ENCODE results near the gene FAM167B. TPM values are rescaled to one million over a fixed set of nuclear protein-coding genes. Genes with fewer than 3 reads are reported as not detected.

The FAM167B gene
- total and polyA plus RNA-seq, 4 donors: 2.6 to 30.5 (median 5.7) TPM

DNA sequence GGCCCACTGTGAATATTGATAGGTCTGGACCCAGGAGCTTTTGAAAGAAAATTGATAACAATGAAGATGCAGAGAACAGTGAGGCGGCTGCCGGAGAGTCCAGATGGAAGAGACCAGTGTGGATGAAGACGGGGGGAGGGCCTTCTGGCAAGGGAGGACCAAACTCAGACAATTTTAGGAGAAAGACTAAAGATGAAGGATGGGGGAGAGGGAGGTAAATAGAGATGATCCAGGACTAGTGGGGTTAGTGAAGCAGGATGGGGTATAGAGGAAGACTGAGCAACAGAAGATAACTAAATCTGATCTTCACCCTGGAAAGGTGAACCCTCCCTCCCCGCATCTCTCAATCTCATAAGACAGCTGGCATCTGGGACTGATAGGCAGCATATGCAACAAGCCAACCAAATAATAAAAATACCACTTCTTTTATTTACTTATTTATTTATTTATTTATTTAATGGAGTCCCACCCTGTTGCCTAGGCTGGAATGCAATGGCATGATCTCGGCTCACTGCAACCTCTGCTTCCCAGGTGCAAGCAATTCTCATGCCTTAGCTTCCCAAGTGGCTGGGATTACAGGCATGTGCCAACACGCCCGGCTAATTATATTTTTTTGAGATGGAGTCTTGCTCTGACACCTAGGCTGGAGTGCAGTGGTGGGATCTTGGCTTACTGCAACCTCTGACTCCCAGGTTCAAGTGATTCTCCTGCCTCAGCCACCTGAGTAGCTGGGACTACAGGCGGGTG is 14.3 kb upstream of the FAM167B start:
- H3K27ac ChIP-seq (ENCODE audit: low read depth in 1 of 2, low read length in 1 of 2): no peak overlapping the region
- no peaks in the 10 kb centered on the region for H3K27me3 ChIP-seq (ENCODE audit: control insufficient read depth in 3 of 3, insufficient read depth in 3 of 3, low read length in 2 of 3)
- TF ChIP-seq, protein P1, sequence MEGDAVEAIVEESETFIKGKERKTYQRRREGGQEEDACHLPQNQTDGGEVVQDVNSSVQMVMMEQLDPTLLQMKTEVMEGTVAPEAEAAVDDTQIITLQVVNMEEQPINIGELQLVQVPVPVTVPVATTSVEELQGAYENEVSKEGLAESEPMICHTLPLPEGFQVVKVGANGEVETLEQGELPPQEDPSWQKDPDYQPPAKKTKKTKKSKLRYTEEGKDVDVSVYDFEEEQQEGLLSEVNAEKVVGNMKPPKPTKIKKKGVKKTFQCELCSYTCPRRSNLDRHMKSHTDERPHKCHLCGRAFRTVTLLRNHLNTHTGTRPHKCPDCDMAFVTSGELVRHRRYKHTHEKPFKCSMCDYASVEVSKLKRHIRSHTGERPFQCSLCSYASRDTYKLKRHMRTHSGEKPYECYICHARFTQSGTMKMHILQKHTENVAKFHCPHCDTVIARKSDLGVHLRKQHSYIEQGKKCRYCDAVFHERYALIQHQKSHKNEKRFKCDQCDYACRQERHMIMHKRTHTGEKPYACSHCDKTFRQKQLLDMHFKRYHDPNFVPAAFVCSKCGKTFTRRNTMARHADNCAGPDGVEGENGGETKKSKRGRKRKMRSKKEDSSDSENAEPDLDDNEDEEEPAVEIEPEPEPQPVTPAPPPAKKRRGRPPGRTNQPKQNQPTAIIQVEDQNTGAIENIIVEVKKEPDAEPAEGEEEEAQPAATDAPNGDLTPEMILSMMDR (IDR thresholded peaks at IDR 0.05; ENCODE audit: control extremely low read depth, extremely low read depth): no peak
- H3K9ac ChIP-seq (ENCODE audit: insufficient read depth in 1 of 2, low read length in 2 of 2): no peak overlapping the region
- H3K4me1 ChIP-seq (ENCODE audit: control insufficient read depth in 5 of 5, insufficient read depth in 5 of 5, low read length in 5 of 5): peaks cover 0 to 3% (median 0%) of the 10 kb centered on the region in 5 donors
- no peak for DNase-seq
- WGBS, 2 donors: 90 to 94% methylated on average over 8 of the region's 8 CpGs
- no peak for ATAC-seq (ENCODE audit: insufficient read depth, low FRiP score)
- H3K4me3 ChIP-seq: no peak overlapping the region
- peaks cover 15 to 35% (median 21%) of the 10 kb centered on the region in 4 donors for H3K36me3 ChIP-seq (ENCODE audit: control insufficient read depth in 4 of 4, insufficient read depth in 4 of 4, low read length in 4 of 4)
- no peaks in the 10 kb centered on the region for H3K9me3 ChIP-seq (ENCODE audit: control insufficient read depth in 4 of 4, insufficient read depth in 3 of 4, low read length in 3 of 4)

DNA sequence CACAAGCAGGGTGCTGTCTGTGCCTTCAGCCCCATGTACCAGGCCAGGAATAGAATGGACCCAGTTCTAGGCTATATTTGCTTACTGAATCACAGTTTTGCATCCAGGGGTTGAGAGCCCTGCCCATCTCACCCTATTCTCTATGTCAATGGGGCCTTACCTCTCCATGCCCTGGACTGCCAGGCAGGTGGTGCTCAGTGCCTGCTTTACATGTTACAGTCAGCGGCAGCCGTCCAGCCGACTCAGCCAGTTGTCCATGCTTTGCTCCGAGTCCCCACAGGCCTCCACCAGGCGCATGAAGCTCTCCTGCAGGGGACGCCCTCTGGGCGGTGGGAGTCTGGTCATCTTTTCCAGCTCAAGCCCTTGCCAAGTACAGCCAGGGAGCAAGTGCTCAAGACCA is 12.2 kb upstream of the FAM167B start:
- 87% methylated on average over 7 of the region's 7 CpGs for WGBS, 2 donors

DNA sequence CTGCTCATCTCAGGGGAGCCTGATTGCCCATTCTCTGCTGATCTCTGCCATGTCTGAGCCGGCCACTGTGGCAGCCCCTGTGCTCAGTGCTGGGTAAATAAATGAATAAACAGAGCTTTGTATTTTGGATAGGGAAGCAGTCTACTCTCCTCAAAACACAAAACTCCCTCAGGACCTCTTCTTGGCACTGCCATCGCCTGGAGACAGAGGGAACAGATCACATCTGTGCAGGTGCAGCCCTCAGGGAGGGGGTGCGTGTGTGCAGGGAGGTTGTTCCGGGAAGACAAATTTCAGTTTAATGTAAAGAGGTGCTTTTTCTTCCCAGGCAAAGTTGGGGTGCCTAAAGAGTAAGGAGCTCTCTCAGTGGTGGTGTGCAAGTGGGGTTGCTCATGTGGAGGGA is 7.7 kb upstream of the FAM167B start:
- Histone ChIP-seq H3K4me3 (no peak overlapping the region), H3K9me3 (ENCODE audit: control insufficient read depth in 4 of 4, insufficient read depth in 3 of 4, low read length in 3 of 4) (no peaks in the 10 kb centered on the region), H3K4me1 (ENCODE audit: control insufficient read depth in 5 of 5, insufficient read depth in 5 of 5, low read length in 5 of 5) (peaks cover 0 to 31% (median 3%) of the 10 kb centered on the region in 5 donors), H3K9ac (ENCODE audit: insufficient read depth in 1 of 2, low read length in 2 of 2) (peak overlapping the region in 1 of 2 donors; percentile 41), H3K36me3 (ENCODE audit: control insufficient read depth in 4 of 4, insufficient read depth in 4 of 4, low read length in 4 of 4) (peaks cover 0 to 5% (median 2%) of the 10 kb centered on the region in 4 donors), H3K27me3 (ENCODE audit: control insufficient read depth in 3 of 3, insufficient read depth in 3 of 3, low read length in 2 of 3) (no peaks in the 10 kb centered on the region), H3K27ac (ENCODE audit: low read depth in 1 of 2, low read length in 1 of 2) (peak overlapping the region in 1 of 2 donors; percentile 75)
- no peak for DNase-seq
- 67 to 80% methylated on average over 4 of the region's 4 CpGs for WGBS, 2 donors
- TF ChIP-seq, protein P1 (IDR thresholded peaks at IDR 0.05; ENCODE audit: control extremely low read depth, extremely low read depth): no peak
- ATAC-seq (ENCODE audit: insufficient read depth, low FRiP score): no peak

More for the DNA sequence above, 12.2 kb upstream of the FAM167B start:
- Histone ChIP-seq H3K9ac (ENCODE audit: insufficient read depth in 1 of 2, low read length in 2 of 2) (no peak overlapping the region), H3K27me3 (ENCODE audit: control insufficient read depth in 3 of 3, insufficient read depth in 3 of 3, low read length in 2 of 3) (no peaks in the 10 kb centered on the region), H3K4me1 (ENCODE audit: control insufficient read depth in 5 of 5, insufficient read depth in 5 of 5, low read length in 5 of 5) (peaks cover 0 to 5% (median 2%) of the 10 kb centered on the region in 5 donors), H3K36me3 (ENCODE audit: control insufficient read depth in 4 of 4, insufficient read depth in 4 of 4, low read length in 4 of 4) (peaks cover 3 to 21% (median 11%) of the 10 kb centered on the region in 4 donors), H3K9me3 (ENCODE audit: control insufficient read depth in 4 of 4, insufficient read depth in 3 of 4, low read length in 3 of 4) (no peaks in the 10 kb centered on the region), H3K27ac (ENCODE audit: low read depth in 1 of 2, low read length in 1 of 2) (peak overlapping the region in 1 of 2 donors; percentile 24), H3K4me3 (no peak overlapping the region)
- ATAC-seq (ENCODE audit: insufficient read depth, low FRiP score): no peak
- DNase-seq: no peak
- TF ChIP-seq, protein P1 (IDR thresholded peaks at IDR 0.05; ENCODE audit: control extremely low read depth, extremely low read depth): no peak

Measured in lung (tissue), 12 donors.